Activated T-cell treated with anti-CD3 and anti-CD28 coated beads, Interleukin-2, amount 50 U/mL, for 48 hours (primary cell): ENCODE data around the gene ZNF521.
"Not testable (repeated sequence)": the region's sequence is repeated elsewhere in the genome, so short reads cannot be mapped to it uniquely, and the experiment has no call there.

Experiments
- DNase-seq, 2 experiments: peaks; one replicate each; pipeline ENCODE4 v3.0.0-alpha.2; 2020

ZNF521 gene

DNA sequence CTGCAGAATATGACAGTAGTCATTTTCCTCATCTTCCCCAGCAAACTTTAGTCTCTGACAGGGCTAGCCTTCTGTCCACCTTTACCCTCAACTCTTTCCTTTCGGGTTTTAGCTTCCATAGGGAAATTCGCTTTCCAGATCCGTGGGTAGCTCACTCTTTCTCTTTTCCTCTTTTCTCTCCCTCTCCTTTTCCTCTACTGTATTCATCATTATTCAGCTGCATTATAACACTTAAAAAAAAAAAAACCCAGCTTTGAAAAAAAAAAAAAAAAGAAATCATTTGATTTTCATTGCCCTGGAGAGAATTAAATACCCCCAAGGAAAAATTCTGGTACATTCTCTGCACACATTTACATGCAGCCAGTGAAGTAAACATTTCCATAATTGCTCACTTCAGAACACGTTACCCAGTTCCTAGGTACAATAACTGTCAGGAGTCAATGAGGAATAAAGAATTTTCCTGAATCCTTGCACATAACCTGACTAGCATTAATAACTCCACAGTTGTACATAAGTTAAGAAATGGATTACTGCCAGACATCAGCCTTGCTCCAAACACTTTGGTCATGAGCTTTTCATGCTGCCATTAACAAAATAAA lies 63.5 kb downstream of the ZNF521 start:
- no peak for DNase-seq

DNA sequence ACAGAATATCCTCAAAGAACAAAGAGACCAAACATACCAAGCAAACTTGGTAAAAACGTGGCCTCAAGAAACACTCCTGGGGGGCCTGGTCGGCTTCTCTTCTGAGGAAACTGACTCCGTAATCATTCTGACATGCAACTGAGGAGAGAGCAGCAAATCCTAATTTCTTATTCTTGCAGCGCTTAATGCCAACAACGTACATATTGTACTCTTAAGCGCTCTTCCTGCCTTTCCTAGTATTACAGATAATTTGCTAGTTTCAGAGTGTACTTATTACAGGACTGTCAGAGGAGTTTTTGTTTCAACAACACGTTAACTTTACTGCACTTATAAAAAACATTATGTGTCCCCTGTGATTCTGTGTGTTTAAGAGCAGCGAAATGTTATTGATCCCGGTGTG lies 64.9 kb downstream of the ZNF521 start:
- no peak for DNase-seq

DNA sequence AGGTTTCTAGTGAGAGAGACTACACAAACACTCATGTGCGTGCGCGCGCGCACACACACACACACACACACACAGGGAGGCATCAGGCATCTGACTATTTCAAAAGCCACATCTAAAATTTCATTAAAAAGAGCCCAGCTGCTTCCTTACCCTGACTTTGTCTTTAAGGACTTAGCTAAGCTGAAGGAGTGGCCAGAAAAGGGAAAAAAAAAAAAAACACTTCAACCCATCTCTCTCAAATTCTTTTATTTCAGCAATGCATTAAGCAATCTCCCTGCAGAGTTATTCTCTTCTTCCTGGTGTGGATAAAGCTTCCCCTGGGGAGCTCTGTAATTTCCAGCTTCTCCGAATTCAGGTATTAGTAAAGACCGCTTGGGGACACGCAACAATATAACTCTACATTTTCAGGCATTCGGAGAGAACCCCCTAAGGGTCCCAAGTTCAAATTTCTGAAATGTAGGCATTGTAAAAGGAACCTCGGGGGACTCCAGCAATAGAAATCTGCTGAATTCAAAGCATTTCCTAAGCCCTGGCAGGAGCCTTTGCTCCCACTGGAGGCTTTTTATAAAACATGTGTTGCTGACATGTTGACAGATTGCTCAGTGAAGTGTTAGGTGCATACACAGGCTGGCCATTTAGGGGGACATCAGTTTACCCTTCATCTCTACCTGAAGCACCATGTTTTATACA lies 67.0 kb downstream of the ZNF521 start:
- no peak for DNase-seq

DNA sequence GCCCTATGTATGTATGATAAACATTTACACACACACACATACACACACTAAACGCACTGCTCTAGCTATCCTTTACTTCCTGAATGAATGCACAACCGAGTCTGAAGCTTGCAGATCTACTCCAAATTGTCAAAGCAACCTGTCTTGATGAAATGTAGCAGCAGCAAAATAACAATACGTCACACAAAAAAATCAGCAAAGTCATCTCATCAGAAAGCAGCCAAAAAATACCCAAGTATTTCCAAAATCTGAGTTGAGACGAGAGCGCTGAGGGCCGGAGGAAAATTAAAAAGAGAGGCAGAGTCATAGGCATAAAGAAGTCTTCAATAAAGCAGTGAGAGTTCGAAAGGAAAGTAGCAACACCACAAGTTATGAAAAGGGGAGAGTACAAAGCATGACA lies 67.7 kb downstream of the ZNF521 start:
- no peak for DNase-seq

DNA sequence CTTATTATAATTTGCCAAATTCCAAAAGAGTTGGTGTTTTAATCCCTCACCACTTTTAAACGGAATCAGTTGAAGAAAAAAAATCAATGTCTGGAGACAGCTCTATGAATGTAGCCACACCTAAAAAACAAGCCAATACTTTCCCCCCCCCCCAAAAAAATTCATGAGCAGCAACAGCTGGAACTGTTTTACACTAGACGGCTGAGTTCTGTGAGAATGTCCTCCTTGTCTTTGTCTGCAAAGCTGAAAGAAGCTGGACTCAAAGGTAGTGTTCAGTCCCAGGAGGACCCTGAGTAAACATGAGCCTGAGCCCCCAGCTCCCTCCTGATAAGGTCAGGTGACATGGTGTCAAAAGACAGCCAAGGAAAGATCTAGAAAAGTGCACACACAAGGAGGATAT lies 68.2 kb downstream of the ZNF521 start:
- no peak for DNase-seq

DNA sequence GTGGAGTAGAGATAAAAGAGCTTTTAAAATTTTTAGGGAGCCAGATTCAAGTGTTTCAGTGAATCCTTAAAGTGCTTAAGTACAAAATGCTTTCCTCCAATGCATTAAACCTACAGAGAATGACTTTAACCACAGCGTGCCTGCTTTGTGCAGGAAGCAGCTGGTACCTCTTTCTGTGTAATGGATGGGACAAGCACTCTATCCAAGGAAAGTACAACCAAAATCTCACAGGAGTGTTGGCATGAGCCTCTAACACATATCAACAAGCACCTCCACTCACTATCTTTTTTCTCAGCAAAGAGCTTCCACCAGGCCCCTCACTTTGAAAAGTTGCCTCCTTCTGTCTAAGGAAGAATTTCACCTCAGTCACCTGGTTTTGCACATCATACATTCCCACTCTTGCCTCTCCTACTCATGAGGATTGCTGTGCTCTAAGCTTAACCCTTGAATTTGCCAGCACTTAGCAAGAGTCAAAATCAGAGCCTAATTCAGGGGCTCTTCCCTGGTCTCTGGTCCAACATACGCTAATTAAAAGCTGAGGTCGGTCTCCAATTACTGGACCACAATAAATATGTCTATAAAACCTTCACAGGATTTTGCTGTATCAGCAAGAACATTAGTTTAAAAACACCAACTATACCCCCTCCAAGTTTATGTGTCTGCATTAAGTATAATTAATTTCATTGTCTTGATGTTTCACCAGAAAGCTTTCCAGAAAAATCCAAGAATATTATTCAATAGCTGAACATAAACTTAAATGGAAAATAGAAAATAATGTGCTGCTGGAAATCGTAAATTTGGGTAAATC lies 68.9 kb downstream of the ZNF521 start:
- no peak for DNase-seq

DNA sequence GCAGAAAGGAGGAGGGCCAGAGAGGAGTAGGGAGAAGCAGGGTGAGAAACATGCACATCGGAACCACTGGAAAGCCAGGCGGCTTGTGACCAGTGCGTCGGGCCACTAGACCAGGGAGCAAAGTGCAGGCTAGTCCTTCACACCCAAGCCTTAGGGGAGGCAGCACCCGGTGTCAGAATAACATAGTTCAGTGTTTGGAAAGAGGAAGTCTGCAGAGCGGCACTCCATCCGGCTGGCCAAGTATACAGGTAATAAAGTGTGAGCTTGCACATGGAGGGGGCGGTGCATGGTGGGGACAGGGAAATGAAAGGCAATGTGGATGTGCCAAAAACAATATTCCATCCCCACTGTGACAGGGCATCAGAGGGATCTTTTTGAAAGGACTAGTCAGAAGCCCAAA lies 69.7 kb downstream of the ZNF521 start:
- DNase-seq = no peak

DNA sequence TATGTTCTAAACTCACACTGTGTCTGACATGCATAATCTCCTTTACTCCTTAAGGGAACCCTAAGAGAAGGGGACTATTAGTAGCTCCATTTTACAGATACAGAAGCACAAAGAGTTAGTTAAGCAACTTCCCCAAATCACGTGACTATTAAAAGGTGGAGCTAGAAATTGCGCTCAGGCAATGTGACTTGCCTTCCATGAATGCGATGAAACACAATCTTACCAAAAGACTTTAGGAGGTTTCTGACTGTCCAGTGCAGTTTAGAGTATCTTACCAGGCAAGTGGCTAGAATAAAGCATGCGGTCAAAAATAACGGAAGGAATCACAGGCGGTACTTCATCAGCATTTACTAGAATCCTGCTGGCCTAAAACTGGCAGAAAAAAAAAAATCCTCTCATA lies 70.4 kb downstream of the ZNF521 start:
- DNase-seq = no peak

DNA sequence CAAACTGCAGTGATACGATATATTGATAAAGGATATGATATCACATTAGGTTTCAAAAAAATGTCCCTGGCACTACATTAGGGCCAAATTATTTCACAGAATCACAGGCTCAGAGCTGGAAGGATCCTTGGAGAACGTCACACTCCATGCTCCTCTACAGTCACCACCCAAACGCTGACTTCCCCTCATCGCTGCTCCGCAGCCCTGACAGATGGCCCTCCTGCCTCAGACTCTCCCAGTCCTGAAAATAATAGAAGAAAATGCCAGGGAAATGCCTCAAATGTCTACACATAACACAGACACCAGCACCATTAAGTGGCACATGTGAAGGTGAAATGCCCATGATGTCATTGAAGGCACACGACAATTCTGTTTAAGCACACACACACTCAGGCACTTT lies 72.0 kb downstream of the ZNF521 start:
- DNase-seq = no peak

DNA sequence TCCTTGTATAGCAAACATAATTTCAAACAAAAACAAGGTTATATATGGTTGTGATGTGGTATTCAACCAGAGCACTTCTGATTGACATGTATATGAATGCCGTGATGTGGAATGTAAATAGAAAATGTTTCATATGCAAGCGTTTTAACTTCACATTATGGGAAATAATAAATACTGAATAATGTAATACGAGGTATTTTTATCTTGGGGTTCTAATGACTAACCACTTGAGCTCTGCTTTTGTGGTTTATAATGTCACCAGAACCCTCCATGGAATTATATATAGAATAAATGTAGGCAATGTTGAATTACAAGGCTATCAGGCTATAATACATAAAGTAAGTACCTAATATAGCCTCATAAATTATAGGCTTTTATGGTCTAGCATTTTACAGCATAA lies 72.4 kb downstream of the ZNF521 start:
- no peak for DNase-seq

DNA sequence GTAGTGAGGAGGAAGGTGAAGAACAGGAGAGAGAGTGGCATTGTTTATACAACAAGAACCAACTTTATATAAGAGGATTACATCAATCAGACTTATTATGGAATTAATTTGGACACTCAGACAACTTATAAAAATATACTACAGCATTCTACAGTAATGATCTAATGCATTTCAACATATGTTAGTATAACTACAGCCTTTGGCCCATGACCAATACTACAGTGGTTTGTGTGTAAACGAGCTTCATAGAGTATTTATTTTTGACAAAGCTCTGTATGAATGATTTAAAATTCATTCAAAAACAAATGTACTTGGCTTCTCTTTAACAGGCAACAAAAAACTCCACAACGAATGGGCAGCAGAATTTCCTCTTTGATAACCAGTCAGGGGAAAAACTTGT lies 72.8 kb downstream of the ZNF521 start:
- DNase-seq = no peak

DNA sequence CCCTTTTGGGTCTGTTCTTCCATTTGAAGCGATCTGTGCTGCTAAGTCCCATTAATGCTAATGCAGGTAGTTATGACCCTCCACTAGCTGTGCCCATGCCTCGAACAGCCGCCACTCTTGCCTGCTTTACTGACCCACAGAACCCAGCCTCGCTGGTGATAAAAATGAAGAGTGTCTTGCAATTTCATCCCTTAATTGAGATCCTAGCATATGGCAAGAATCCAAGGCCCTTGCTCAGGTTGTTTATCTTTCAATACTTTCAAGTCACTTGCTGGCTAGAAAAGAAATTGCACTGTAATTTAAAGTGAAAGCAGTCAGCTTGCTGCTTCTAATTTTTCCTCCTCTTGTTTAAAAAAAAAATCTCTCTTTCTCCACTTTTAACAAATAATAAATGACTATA lies 73.6 kb downstream of the ZNF521 start:
- DNase-seq = no peak

DNA sequence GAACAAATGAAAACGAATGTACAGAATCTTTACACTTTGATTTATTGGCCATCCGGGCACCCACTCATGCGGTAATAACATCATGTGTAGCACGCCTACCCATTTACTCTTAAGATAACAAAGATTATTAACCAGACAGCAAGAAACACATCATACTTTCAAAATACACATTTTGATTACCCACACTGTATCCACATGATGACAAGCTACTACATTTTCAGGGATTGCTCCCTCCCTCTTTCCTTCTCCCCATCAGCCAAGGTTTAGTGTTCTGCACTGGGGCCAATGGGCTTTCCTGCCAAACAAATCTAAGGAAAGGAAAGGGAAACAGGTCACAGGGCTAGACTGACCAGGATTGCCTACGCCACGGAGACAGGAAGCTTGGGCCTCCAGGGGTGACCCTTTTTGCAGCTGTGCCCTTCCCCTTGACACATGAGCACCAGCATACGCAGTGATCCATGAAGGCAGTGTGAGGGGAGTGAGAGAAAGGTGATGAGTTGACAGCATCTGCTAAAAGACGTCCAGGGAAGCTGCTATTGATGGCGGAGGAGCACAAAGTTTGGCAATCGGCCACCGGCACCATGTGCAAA lies 76.5 kb downstream of the ZNF521 start:
- no peak for DNase-seq

DNA sequence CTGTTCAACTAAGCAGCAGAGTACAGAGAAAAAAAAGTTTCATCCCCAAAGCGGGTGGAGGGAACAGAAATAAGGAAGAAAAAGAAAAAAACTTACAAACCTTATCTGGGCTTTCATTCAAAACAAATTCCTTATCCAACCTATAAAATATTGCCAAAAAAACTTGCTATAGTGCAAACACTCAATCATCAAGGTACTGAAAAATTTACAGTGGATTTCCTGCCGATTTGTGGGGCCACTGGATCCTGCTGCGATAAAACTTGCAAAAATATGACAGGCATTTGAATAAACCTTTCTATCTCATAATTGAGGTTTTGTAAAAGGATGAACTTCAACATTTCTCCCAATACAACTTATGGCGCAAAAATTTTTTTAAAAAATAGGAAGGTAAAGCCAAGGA lies 77.0 kb downstream of the ZNF521 start:
- DNase-seq = no peak

DNA sequence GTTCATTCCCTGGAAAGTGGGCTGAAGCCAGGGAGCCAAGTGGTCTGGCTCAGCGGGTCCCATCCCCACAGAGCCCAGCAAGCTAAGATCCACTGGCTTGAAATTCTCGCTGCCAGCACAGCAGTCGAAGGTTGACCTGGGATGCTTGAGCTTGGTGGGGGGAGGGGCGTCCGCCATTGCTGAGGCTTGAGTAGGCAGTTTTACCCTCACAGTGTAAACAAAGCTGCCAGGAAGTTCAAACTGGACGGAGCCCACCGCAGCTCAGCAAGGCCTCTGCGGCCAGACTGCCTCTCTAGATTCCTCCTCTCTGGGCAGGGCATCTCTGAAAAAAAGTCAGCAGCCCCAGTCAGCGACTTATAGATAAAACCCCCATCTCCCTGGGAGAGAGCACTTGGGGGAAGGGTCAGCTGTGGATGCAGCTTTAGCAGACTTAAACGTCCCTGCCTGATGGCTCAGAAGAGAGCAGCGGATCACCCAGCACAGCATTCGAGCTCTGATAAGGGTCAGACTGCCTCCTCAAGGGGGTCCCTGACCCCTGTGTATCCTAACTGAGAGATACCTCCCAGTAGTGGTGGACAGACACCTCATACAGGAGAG lies 84.9 kb downstream of the ZNF521 start:
- DNase-seq = not testable (repeated sequence)

DNA sequence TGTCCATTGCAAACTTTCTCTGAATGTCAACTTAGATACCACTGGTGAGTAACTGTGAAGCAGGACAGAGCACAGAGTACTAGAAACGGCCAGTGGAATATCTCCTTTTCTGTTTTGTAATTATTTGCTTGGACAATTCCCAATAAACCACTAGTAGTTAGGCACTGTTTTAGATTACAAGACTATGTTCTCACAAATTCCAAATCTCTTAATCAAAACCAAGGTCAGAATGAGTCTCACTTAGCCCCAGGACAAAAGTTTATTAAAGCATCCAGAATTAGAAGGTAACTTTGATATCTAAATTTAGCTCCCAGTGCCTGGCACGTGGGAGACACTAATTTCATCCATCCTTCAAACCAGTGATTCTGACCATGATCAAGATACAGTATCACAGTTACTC lies 89.0 kb downstream of the ZNF521 start:
- DNase-seq = no peak

DNA sequence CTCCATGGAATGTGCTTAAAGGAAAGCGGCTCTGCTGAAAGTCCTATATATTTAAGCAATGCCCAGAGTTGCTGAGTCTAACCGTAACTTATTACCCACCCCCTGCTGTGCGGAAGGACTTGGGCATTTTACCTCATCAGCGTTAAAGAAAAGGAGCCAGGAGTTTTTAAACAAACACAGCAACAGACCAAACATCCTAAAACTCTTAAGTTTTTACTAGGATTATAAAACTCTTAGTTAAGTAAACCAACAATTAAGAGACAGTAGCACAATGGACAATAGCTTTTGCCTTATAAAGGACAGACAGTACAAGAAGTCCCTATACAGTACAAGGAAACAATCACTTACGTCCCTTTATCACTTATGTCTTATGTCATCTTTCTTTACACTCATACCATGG lies 90.2 kb downstream of the ZNF521 start:
- DNase-seq = no peak

DNA sequence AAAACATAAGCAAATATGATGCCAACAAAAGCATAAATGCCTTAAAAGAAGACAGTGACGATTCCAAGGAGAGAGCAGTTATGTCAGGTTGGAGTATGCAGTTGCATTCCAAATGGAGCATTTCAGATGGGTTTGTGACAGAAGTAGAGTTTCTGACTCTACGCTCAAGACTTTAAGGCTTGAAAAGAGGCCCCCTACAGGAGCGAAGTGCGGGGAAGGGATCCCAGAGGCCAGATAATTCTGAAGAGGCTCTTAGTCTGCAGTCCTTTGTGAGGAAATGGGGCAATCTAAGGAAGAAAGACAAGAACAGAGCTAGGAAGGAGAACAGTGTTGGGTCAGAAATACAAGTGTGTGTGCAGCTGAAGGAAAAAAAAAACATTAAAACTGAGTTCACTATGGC lies 95.5 kb downstream of the ZNF521 start:
- DNase-seq = no peak

DNA sequence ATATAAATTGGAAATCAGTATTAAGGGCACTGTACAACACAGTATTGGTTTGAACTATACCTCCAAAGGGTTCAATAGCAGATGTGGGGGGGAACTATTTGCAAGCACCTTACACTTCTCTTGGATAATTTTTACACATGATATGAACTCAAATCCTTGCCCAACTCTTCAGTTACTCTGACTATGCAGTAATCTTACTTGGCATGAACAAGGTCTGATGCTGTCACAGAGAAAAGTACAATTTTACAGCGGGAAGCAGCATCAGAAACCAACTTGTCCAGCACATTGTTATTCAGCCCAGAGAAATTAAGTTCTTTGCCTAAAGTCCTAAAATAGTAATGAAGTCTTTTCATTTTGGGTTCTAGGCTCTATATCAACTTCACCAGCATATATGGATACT lies 98.2 kb downstream of the ZNF521 start:
- no peak for DNase-seq

DNA sequence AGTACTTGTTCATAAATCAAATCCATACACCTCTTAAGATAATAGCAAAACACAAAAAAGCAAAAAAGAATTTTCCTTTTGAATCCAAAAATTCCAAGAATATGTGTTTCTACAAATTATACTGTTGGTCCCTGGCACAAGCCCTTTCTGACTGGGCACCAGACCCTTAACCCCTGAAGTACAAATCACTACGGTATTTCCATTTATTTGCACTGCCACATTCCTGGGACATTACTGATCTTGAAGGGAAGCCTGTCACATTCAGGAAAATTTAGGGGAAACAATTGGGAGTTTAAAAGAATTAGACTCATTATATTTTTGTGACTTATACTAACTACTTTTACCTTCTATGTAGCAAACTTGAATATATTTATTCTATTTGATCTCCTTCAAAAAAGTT lies 98.8 kb downstream of the ZNF521 start:
- DNase-seq = no peak

DNA sequence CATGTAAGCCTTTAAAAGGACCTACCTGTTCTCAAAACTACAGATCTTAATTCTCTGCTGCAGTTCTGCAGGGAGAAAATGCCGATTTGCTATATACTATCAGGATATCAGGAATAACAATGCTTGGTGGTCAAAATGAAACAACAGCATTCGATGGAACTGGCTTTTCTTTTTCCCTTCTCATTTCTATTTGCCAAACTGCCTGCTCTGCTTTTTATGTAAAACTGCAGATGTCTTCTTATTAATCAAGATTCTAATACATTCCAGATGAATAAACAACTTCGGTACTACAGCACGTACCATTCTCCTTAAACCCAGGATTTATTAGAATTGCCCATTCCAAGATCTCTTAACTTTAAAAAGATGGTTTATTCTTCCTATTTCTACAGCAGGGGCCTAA lies 100.9 kb downstream of the ZNF521 start:
- no peak for DNase-seq

DNA sequence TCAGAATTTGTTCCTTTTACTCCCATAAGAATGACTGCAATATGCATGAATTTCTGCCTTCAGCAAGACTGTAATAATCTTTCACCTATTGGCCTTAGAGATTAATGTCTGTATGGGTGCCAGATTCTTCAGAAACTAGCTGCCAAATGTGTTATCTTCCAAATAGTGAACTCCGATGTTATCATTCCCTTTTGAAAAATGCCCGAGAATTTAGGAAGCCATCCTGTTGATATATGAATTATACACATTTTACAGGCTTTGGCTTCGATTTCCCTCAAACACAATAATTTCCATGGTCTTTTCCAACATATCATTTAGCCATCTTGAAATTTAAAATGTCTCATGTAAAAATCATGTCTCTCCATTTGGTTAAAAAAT lies 101.5 kb downstream of the ZNF521 start:
- no peak for DNase-seq

DNA sequence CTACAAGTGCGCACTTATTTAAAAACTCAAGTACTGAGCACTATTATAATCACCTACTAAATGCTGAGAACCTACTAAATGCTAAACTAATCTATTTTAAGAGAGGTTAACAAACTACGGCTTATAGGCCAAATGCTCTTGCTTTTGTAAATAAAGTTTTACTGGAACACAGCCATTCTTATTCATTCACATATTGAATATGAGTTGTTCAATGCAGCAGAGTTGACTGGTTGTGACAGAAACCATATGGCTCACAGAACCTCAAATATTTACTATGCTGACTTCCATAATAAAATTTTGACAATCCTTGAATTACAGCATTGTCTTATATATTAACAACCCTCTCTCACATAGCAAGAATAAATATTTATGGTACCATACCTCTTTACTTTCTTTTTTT lies 103.2 kb downstream of the ZNF521 start:
- DNase-seq = no peak

DNA sequence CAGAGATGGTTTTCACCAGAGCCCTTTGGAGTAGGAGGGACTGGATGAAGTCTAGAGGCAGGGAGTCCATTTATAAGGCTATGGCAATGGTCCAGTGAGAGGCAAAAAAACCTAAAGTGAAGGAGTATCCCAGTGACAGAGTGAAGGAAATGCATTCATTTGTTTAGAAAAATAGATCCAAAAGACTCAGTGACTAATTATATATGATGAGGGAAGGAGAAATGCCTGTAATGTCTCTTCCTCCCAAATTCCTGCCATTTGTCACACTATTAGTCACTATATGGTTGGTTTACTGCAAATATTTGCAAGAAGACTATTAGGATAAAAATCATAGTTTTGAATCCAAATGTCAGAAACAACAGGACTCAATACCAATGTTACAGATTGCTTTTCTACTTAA lies 104.2 kb downstream of the ZNF521 start:
- DNase-seq = no peak
